IMR-90 (cell line): ENCODE data around the gene NLE1. TPM values are rescaled to one million over a fixed set of nuclear protein-coding genes. Genes with fewer than 3 reads are reported as not detected.

Source experiments
- ATAC-seq: fragments of 200-7000 bp; cut with Tn5 transposase; 2 replicates; pipeline ENCODE4 v1.9.1; 2020; ENCODE audit warnings: low read depth, mild to moderate bottlenecking, moderate library complexity
- BruUV-seq: library from RNA; stranded (reverse); fragments of 400-500 nt; replicated peaks from 2 replicates; lab custom pipeline; 2021; lab: Mats Ljungman, UMichigan
- CTCF ChIA-PET: fragments of 300-600 bp; formaldehyde crosslinking; extraction: SDS; loops from one replicate; lab custom pipeline; 2021; ENCODE audit warnings: antibody characterized with exemption; lab: Yijun Ruan, JAX
- POLR2A ChIA-PET: fragments of 300-600 bp; sonication (Branson Sonifier 250); formaldehyde crosslinking; loops from one replicate; lab custom pipeline; 2022; ENCODE audit warnings: antibody characterized with exemption; ENCODE audit not compliant: unreplicated experiment; lab: Charles Lee
- DNase-seq: peaks from one replicate; pipeline ENCODE4 v3.0.0; 2013
- H2AFZ ChIP-seq: replicated peaks from 2 replicates; pipeline ENCODE3; 2013; ENCODE audit warnings: low read length, mild to moderate bottlenecking; ENCODE audit not compliant: poor library complexity
- H2AK5ac ChIP-seq: 2 replicates; pipeline ENCODE4 v1.6.1; 2013; ENCODE audit warnings: low read depth, low read length, inconsistent platforms
- H2AK9ac ChIP-seq: replicated peaks from 2 replicates; pipeline ENCODE3; 2013; ENCODE audit warnings: mild to moderate bottlenecking, low read depth, low read length, moderate library complexity; ENCODE audit not compliant: poor library complexity
- H2BK120ac ChIP-seq: 2 replicates; pipeline ENCODE4 v1.6.1; 2013; ENCODE audit warnings: low read depth, low read length, inconsistent platforms
- H2BK15ac ChIP-seq: 3 replicates; pipeline ENCODE4 v1.6.1; 2013; ENCODE audit warnings: low read depth, low read length, inconsistent platforms
- H2BK20ac ChIP-seq: 2 replicates; pipeline ENCODE4 v1.6.1; 2013; ENCODE audit warnings: low read depth, mild to moderate bottlenecking, inconsistent platforms, low read length, moderate library complexity
- H2BK5ac ChIP-seq: 2 replicates; pipeline ENCODE4 v1.6.1; 2013; ENCODE audit warnings: mild to moderate bottlenecking, low read depth, low read length, inconsistent platforms; ENCODE audit not compliant: poor library complexity, severe bottlenecking
- H3K14ac ChIP-seq: replicated peaks from 2 replicates; pipeline ENCODE4 v1.6.1; 2013; ENCODE audit warnings: low read depth, low read length, inconsistent platforms
- H3K18ac ChIP-seq: 2 replicates; pipeline ENCODE4 v1.6.1; 2013; ENCODE audit warnings: low read depth, low read length, control low read depth
- H3K23ac ChIP-seq: 2 replicates; pipeline ENCODE4 v1.6.1; 2013; ENCODE audit warnings: low read depth, low read length, inconsistent platforms
- H3K27ac ChIP-seq: 2 replicates; pipeline ENCODE4 v1.5.1; 2013; ENCODE audit warnings: mild to moderate bottlenecking, control low read depth, low read length; ENCODE audit not compliant: insufficient read depth
- H3K27me3 ChIP-seq: 2 replicates; pipeline ENCODE4 v1.6.1; 2013; ENCODE audit warnings: low read length; ENCODE audit not compliant: control insufficient read depth, insufficient read depth
- H3K36me3 ChIP-seq: 2 replicates; pipeline ENCODE4 v1.6.1; 2013; ENCODE audit warnings: low read length, mixed read lengths; ENCODE audit not compliant: control insufficient read depth, insufficient read depth
- H3K4ac ChIP-seq: 2 replicates; pipeline ENCODE4 v1.6.1; 2013; ENCODE audit warnings: low read depth, low read length, inconsistent platforms
- H3K4me1 ChIP-seq: 2 replicates; pipeline ENCODE4 v1.6.1; 2013; ENCODE audit warnings: low read length, mixed read lengths; ENCODE audit not compliant: control insufficient read depth, insufficient read depth
- H3K4me2 ChIP-seq: 2 replicates; pipeline ENCODE4 v1.6.1; 2013; ENCODE audit warnings: low read depth, mild to moderate bottlenecking, control low read depth, low read length, moderate library complexity
- H3K4me3 ChIP-seq: 2 replicates; pipeline ENCODE4 v1.5.1; 2013; ENCODE audit warnings: low read depth, mild to moderate bottlenecking, control low read depth, low read length, moderate library complexity; ENCODE audit not compliant: insufficient read depth
- H3K56ac ChIP-seq: 2 replicates; pipeline ENCODE4 v1.6.1; 2013; ENCODE audit warnings: low read length, inconsistent platforms; ENCODE audit not compliant: insufficient read depth; ENCODE audit errors: extremely low read depth
- H3K79me1 ChIP-seq, 2 experiments: 2 replicates each; pipeline ENCODE4 v1.6.1; 2013; ENCODE audit warnings: low read length in 2 of 2, inconsistent platforms in 1 of 2, low read depth in 1 of 2
- H3K9ac ChIP-seq: 2 replicates; pipeline ENCODE4 v1.6.1; 2013; ENCODE audit warnings: low read depth, low read length, control low read depth
- H3K9me1 ChIP-seq: 2 replicates; pipeline ENCODE4 v1.6.1; 2013; ENCODE audit warnings: low read length, inconsistent platforms; ENCODE audit not compliant: insufficient read depth
- H3K9me3 ChIP-seq: 2 replicates; pipeline ENCODE4 v1.6.1; 2013; ENCODE audit warnings: low read length; ENCODE audit not compliant: control insufficient read depth, insufficient read depth
- H4K20me1 ChIP-seq: 2 replicates; pipeline ENCODE4 v1.6.1; 2013; ENCODE audit warnings: low read length, inconsistent platforms; ENCODE audit not compliant: insufficient read depth
- H4K5ac ChIP-seq: 2 replicates; pipeline ENCODE4 v1.6.1; 2013; ENCODE audit warnings: mild to moderate bottlenecking, low read depth, low read length, control low read depth
- H4K8ac ChIP-seq, 2 experiments: 2 replicates each; pipeline ENCODE4 v1.6.1; 2013; ENCODE audit warnings: low read depth in 2 of 2, low read length in 2 of 2, control low read depth in 1 of 2, inconsistent platforms in 1 of 2
- H4K91ac ChIP-seq: 2 replicates; pipeline ENCODE4 v1.6.1; 2013; ENCODE audit warnings: low read depth, low read length, inconsistent platforms; ENCODE audit not compliant: insufficient read depth
- BHLHE40 ChIP-seq: fragments of 150-350 bp; IDR thresholded peaks from 2 replicates; pipeline ENCODE4 v1.6.1; 2016; ENCODE audit warnings: mild to moderate bottlenecking, low read depth, low read length
- CEBPB ChIP-seq: IDR thresholded peaks from 2 replicates; pipeline ENCODE4 v1.6.1; 2012; ENCODE audit warnings: low read depth, low read length, improper control_type of control experiment
- CHD1 ChIP-seq: IDR thresholded peaks from 2 replicates; pipeline ENCODE4 v1.6.1; 2012; ENCODE audit warnings: low read depth, low read length, improper control_type of control experiment
- MAZ ChIP-seq: IDR thresholded peaks from 2 replicates; pipeline ENCODE4 v1.6.1; 2012; ENCODE audit warnings: low read depth, mild to moderate bottlenecking, low read length, improper control_type of control experiment, moderate library complexity, borderline replicate concordance
- MXI1 ChIP-seq: IDR thresholded peaks from 2 replicates; pipeline ENCODE4 v1.6.1; 2012; ENCODE audit warnings: low read depth, mild to moderate bottlenecking, low read length, moderate library complexity, borderline replicate concordance
- NFE2L2 ChIP-seq: fragments of 150-350 bp; IDR thresholded peaks from 2 replicates; pipeline ENCODE4 v1.6.1; 2016; ENCODE audit warnings: low read depth, mild to moderate bottlenecking, low read length
- RAD21 ChIP-seq: IDR thresholded peaks from 2 replicates; pipeline ENCODE4 v1.6.1; 2012; ENCODE audit warnings: low read length, improper control_type of control experiment
- SMC3 ChIP-seq: fragments of 150-350 bp; IDR thresholded peaks from 2 replicates; pipeline ENCODE4 v1.6.1; 2016; ENCODE audit warnings: low read depth, mild to moderate bottlenecking, antibody characterized with exemption, low read length, moderate library complexity
- dilution Hi-C: fragments of 300-500 bp; cut with HindIII; formaldehyde crosslinking; loops from one replicate; pipeline ENCODE4 v1.14.3; 2018; ENCODE audit warnings: low sequenced_read_pairs; ENCODE audit not compliant: unreplicated experiment
- in situ Hi-C: fragments of 300-500 bp; cut with MboI; formaldehyde crosslinking; loops from 3 replicates; pipeline ENCODE4 v1.14.3; 2019; ENCODE audit warnings: low sequenced_read_pairs, inconsistent platforms, mixed read lengths
- intact Hi-C: fragments of 100-400 bp; cut with micrococcal nuclease; formaldehyde crosslinking; loops from 2 replicates; pipeline ENCODE4 v1.10.0; 2022
- polyA plus RNA-seq, 3 experiments: library from polyadenylated mRNA; depleted of rRNA; stranded (reverse); fragments of >200 nt; gene quantifications; 2 replicates each; pipeline ENCODE4 v1.2.3, GENCODE V29; 2012; ENCODE audit warnings: low replicate concordance in 1 of 3
- total RNA-seq: library from RNA; depleted of rRNA; stranded (reverse); fragments of >200 nt; gene quantifications from 2 replicates; pipeline ENCODE4 v1.2.3, GENCODE V29; 2012
- TF ChIP-seq, protein P1 (sequence below): conservative IDR thresholded peaks from 2 replicates; pipeline ENCODE4 v1.5.1; 2012; ENCODE audit warnings: mild to moderate bottlenecking, low read depth, low read length, improper control_type of control experiment

Gene NLE1
- total and polyA plus RNA-seq, 2 of the 4 experiments (the other 2 are of a cell fraction): 18.6 to 23.7 TPM

- Histone ChIP-seq H3K56ac (no peak overlapping the region), H3K4ac (no peak overlapping the region), H2BK15ac (no peak overlapping the region), H3K79me1 (peaks cover 23 to 44% of the 10 kb centered on the region in 2 experiments), H2BK20ac (no peak overlapping the region), H3K9me3 (no peaks in the 10 kb centered on the region), H2AFZ (no peak overlapping the region), H3K4me2 (no peak overlapping the region), H2AK5ac (no peak overlapping the region), H3K23ac (no peak overlapping the region), H3K27ac (no peak overlapping the region), H3K4me3 (no peak overlapping the region), H2AK9ac (no peak overlapping the region), H3K36me3 (peaks cover 7% of the 10 kb centered on the region; the same call in 1 of the 2 replicates), H4K91ac (no peak overlapping the region), H3K4me1 (peaks cover 6% of the 10 kb centered on the region), H2BK5ac (no peak overlapping the region), H4K20me1 (no peaks in the 10 kb centered on the region), H3K9ac (no peak overlapping the region), H3K27me3 (no peaks in the 10 kb centered on the region), H4K8ac (no peak overlapping the region), H3K18ac (no peak overlapping the region), H3K9me1 (peaks cover 9% of the 10 kb centered on the region), H4K5ac (no peak overlapping the region), H3K14ac (no peak overlapping the region), H2BK120ac (no peak overlapping the region)
- BruUV-seq: no TSS peak
- ATAC-seq (no peak), DNase-seq (peak; percentile 23)
- dilution Hi-C loops: no loop called here
- no peak for TF ChIP-seq MAZ
- TF ChIP-seq BHLHE40: no peak
- TF ChIP-seq, protein P1, sequence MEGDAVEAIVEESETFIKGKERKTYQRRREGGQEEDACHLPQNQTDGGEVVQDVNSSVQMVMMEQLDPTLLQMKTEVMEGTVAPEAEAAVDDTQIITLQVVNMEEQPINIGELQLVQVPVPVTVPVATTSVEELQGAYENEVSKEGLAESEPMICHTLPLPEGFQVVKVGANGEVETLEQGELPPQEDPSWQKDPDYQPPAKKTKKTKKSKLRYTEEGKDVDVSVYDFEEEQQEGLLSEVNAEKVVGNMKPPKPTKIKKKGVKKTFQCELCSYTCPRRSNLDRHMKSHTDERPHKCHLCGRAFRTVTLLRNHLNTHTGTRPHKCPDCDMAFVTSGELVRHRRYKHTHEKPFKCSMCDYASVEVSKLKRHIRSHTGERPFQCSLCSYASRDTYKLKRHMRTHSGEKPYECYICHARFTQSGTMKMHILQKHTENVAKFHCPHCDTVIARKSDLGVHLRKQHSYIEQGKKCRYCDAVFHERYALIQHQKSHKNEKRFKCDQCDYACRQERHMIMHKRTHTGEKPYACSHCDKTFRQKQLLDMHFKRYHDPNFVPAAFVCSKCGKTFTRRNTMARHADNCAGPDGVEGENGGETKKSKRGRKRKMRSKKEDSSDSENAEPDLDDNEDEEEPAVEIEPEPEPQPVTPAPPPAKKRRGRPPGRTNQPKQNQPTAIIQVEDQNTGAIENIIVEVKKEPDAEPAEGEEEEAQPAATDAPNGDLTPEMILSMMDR: peak; percentile 37
- peak; percentile 51 for TF ChIP-seq RAD21
- peak; percentile 42 for TF ChIP-seq SMC3
- no peak for TF ChIP-seq CEBPB
- TF ChIP-seq MXI1: no peak
- TF ChIP-seq CHD1: no peak
- no peak for TF ChIP-seq NFE2L2
- POLR2A ChIA-PET: no interaction called here
- intact Hi-C loops: loop anchor here (5.0 kb wide), 1 partner anchor 136 kb away; the partner anchor contains the start of gene LIG3
- in situ Hi-C loops: loop anchor here (25.0 kb wide), 2 partner anchors 481 to 856 kb away; partner anchors contain the start of genes CCL2 and CCL7
- CTCF ChIA-PET: interaction anchor here (0.7 to 1.0 kb wide), 2 partner anchors 37 to 700 kb away, joined by 3 to 7 read pairs; no protein-coding TSS in a partner anchor
These were observed 24.1 kb downstream of the NLE1 start for GRCh38 chr17:35117984-35118383.
